HCT116 (cell line): ENCODE data around the gene DNAJB13. TPM values are rescaled to one million over a fixed set of nuclear protein-coding genes. Genes with fewer than 3 reads are reported as not detected.

Experiments
- ATAC-seq: fragments of 200-7000 bp; cut with Tn5 transposase; 2 replicates; pipeline ENCODE4 v1.9.1; 2020; ENCODE audit warnings: mild to moderate bottlenecking, moderate library complexity
- BruUV-seq: library from RNA; stranded (reverse); fragments of 400-500 nt; replicated peaks from 2 replicates; lab custom pipeline; 2021; lab: Mats Ljungman, UMichigan
- CTCF ChIA-PET: fragments of 300-600 bp; sonication (Branson Sonifier 250); formaldehyde crosslinking; loops from one replicate; lab custom pipeline; 2021; ENCODE audit warnings: antibody characterized with exemption; lab: Charles Lee
- POLR2A ChIA-PET: fragments of 300-600, 350-600 bp; sonication (Branson Sonifier 250); formaldehyde crosslinking; loops from one replicate; lab custom pipeline; 2021; ENCODE audit warnings: antibody characterized with exemption; lab: Charles Lee
- RAD21 ChIA-PET, 2 experiments: fragments of 300-600 bp; sonication (Branson Sonifier 250); formaldehyde crosslinking; loops; one replicate each; lab custom pipeline; 2023; ENCODE audit warnings: low total read pairs in 2 of 2; ENCODE audit not compliant: uncharacterized antibody in 2 of 2, unreplicated experiment in 2 of 2, low non-redundant PET in 1 of 2; lab: Charles Lee
- DNase-seq: peaks from one replicate; pipeline ENCODE4 v3.0.0-alpha.2; 2010; ENCODE audit warnings: low read depth, low spot score
- H2AFZ ChIP-seq: fragments of 200-600 bp; shearing (Covaris generic), sonication (generic); 2 replicates; pipeline ENCODE4 v1.6.1; 2017; ENCODE audit warnings: low read depth, mixed run types, mixed read lengths, antibody characterized with exemption, low read length; ENCODE audit not compliant: poor library complexity, severe bottlenecking
- H3K27ac ChIP-seq: 2 replicates; pipeline ENCODE4 v1.5.1; 2012; ENCODE audit warnings: low read depth, low read length
- H3K27me3 ChIP-seq: fragments of 200-600 bp; sonication (generic); 2 replicates; pipeline ENCODE4 v1.6.1; 2016; ENCODE audit warnings: mixed run types, low read length, mixed read lengths; ENCODE audit not compliant: insufficient read depth
- H3K36me3 ChIP-seq, 2 experiments: fragments of 200-500 bp in 1 of 2; fragments of 200-600 bp in 1 of 2; sonication (Bioruptor generic) in 1 of 2; sonication (generic) in 1 of 2; 2 replicates each; pipeline versions ENCODE4 v1.5.1 to v1.6.1; 2014 to 2016; ENCODE audit warnings: low read length in 2 of 2, inconsistent platforms in 1 of 2, mixed read lengths in 1 of 2, mixed run types in 1 of 2; ENCODE audit not compliant: insufficient read depth in 2 of 2, control insufficient read depth in 1 of 2
- H3K4me1 ChIP-seq, 2 experiments: fragments of 200-600 bp in 1 of 2; sonication (generic) in 1 of 2; 2 replicates each; pipeline versions ENCODE4 v1.5.1 to v1.6.1; 2012 to 2017; ENCODE audit warnings: low read length in 2 of 2, inconsistent platforms in 1 of 2, mild to moderate bottlenecking in 1 of 2, mixed read lengths in 1 of 2, mixed run types in 1 of 2, moderate library complexity in 1 of 2; ENCODE audit not compliant: insufficient read depth in 2 of 2, control insufficient read depth in 1 of 2
- H3K4me2 ChIP-seq: fragments of 200-600 bp; sonication (generic); 2 replicates; pipeline ENCODE4 v1.6.1; 2017; ENCODE audit warnings: mixed run types, low read length, mixed read lengths
- H3K4me3 ChIP-seq, 2 experiments: fragments of 200-600 bp in 1 of 2; sonication (generic) in 1 of 2; replicated peaks in 1 of 2; 2 replicates each; pipeline ENCODE4 v1.5.1; 2011 to 2016; ENCODE audit warnings: low read length in 2 of 2, control low read depth in 1 of 2, low read depth in 1 of 2, mild to moderate bottlenecking in 1 of 2, mixed read lengths in 1 of 2, mixed run types in 1 of 2
- H3K79me2 ChIP-seq: fragments of 200-600 bp; sonication (generic); 2 replicates; pipeline ENCODE4 v1.6.1; 2017; ENCODE audit warnings: mild to moderate bottlenecking, mixed run types, low read length, moderate library complexity, mixed read lengths; ENCODE audit not compliant: insufficient read depth
- H3K9ac ChIP-seq: fragments of 200-600 bp; sonication (generic); 2 replicates; pipeline ENCODE4 v1.6.1; 2016; ENCODE audit warnings: low read length, mixed read lengths
- H3K9me2 ChIP-seq: fragments of 200-600 bp; sonication (generic), shearing (Covaris generic); 2 replicates; pipeline ENCODE4 v1.6.1; 2017; ENCODE audit warnings: mixed run types, mild to moderate bottlenecking, moderate library complexity; ENCODE audit not compliant: insufficient read depth
- H3K9me3 ChIP-seq, 2 experiments: fragments of 200-500 bp in 1 of 2; fragments of 200-600 bp in 1 of 2; sonication (Bioruptor generic) in 1 of 2; sonication (generic) in 1 of 2; 2 replicates each; pipeline ENCODE4 v1.6.1; 2014 to 2017; ENCODE audit warnings: low read length in 2 of 2, mixed read lengths in 2 of 2, inconsistent platforms in 1 of 2, low read depth in 1 of 2, mild to moderate bottlenecking in 1 of 2, mixed run types in 1 of 2, moderate library complexity in 1 of 2; ENCODE audit not compliant: control insufficient read depth in 1 of 2, insufficient read depth in 1 of 2
- H4K20me1 ChIP-seq: fragments of 200-600 bp; sonication (generic), shearing (Covaris generic); 2 replicates; pipeline ENCODE4 v1.6.1; 2017; ENCODE audit warnings: mixed run types, mild to moderate bottlenecking, moderate library complexity; ENCODE audit not compliant: insufficient read depth
- CBX3 ChIP-seq: IDR thresholded peaks from 2 replicates; pipeline ENCODE4 v1.6.1; 2012; ENCODE audit warnings: low read depth
- EGR1 ChIP-seq: IDR thresholded peaks from 2 replicates; pipeline ENCODE4 v1.6.1; 2012; ENCODE audit warnings: low read depth
- ELF1 ChIP-seq: IDR thresholded peaks from 2 replicates; pipeline ENCODE4 v1.6.1; 2012; ENCODE audit warnings: low read depth, borderline replicate concordance
- EZH2 ChIP-seq: fragments of 200-600 bp; sonication (generic); IDR thresholded peaks from 2 replicates; pipeline ENCODE4 v1.6.1; 2017; ENCODE audit warnings: antibody characterized with exemption, mixed run types
- POLR2A ChIP-seq: IDR thresholded peaks from 2 replicates; pipeline ENCODE4 v1.7.0; 2011; ENCODE audit warnings: borderline replicate concordance; ENCODE audit not compliant: insufficient read depth, insufficient read length; ENCODE audit errors: extremely low read depth
- SRF ChIP-seq: IDR thresholded peaks from 2 replicates; pipeline ENCODE4 v1.6.1; 2012; ENCODE audit warnings: low read depth
- YY1 ChIP-seq: IDR thresholded peaks from 2 replicates; pipeline ENCODE4 v1.6.1; 2011; ENCODE audit warnings: low read length, low read depth, moderate library complexity, mild to moderate bottlenecking; ENCODE audit not compliant: insufficient replicate concordance; ENCODE audit errors: extremely low read depth
- ZNF274 ChIP-seq: fragments of 200-500 bp; sonication (Bioruptor generic); IDR thresholded peaks from 2 replicates; pipeline ENCODE4 v1.6.1; 2014; ENCODE audit warnings: mild to moderate bottlenecking, low read depth, low read length, inconsistent platforms
- intact Hi-C: fragments of 100-400 bp; cut with micrococcal nuclease; formaldehyde crosslinking; loops from 2 replicates; pipeline ENCODE4 v1.10.0; 2022
- total RNA-seq: library from RNA; stranded (reverse); gene quantifications from one replicate; pipeline ENCODE4 v1.2.1, GENCODE V29; 2021; ENCODE audit not compliant: unreplicated experiment
- TF ChIP-seq, protein P1 (sequence below): IDR thresholded peaks from 2 replicates; pipeline ENCODE4 v1.6.1; 2012

Gene DNAJB13
- total RNA-seq, 1 experiment from 2014 or later, result 0.22 TPM

DNA sequence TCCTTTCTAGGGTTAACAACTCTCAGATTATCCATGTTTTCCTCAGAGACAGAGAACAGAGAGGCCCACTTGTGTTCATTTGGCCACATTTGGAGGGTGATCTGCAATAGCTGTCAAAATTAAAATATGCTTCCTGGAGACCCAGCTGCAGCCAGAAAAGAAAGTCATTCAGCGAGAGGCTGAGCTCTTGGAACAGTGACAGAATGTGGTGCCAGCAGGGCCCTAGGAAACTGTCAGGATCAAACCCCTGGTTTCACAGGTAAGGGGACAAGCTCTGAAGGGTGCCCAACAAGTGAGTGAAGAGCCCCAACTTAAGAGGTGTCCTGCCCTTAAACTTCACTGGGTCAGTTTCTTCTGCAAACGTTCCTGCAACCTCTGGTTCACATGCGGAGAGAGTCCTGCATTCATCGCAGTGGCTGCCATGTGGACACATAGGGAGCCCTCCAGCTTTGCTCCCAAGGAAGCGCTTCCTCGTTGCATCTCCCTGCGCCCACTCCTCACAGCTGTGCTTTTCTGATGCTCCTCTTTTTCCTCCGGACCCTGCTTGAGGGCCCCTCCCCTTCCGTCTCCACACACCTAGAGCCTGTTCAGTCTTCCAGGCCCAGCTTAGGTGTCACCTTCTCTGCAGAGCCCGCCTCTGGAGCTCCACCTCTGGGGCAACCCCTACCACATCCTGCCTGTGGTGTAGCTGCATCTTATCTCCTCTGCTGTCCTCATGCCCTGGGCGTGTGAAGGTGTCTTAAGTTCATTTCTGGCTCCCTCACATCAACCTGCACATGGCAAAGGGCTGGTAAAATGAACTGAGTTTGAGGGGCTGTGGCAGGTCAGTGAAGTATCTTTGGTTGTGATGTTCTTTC lies 54.2 kb downstream of the DNAJB13 start:
- Histone ChIP-seq H4K20me1 (no peaks in the 10 kb centered on the region), H3K9me3 (no peaks in the 10 kb centered on the region), H3K27ac (no peak overlapping the region), H3K79me2 (no peaks in the 10 kb centered on the region), H3K36me3 (no peaks in the 10 kb centered on the region), H2AFZ (no peak overlapping the region), H3K9me2 (no peaks in the 10 kb centered on the region), H3K27me3 (no peaks in the 10 kb centered on the region), H3K4me3 (no peak overlapping the region), H3K4me2 (no peak overlapping the region), H3K4me1 (no peaks in the 10 kb centered on the region), H3K9ac (no peak overlapping the region)
- POLR2A ChIA-PET, result no interaction called here
- BruUV-seq, result no TSS peak
- no peak for DNase-seq
- CTCF ChIA-PET, result no interaction called here
- RAD21 ChIA-PET, result no interaction called here
- ATAC-seq, result no peak
- intact Hi-C loops, result no loop called here
- TF ChIP-seq ELF1, result no peak
- no peak for TF ChIP-seq YY1
- no peak for TF ChIP-seq EZH2
- TF ChIP-seq CBX3, result no peak
- TF ChIP-seq, protein P1, sequence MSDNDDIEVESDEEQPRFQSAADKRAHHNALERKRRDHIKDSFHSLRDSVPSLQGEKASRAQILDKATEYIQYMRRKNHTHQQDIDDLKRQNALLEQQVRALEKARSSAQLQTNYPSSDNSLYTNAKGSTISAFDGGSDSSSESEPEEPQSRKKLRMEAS, result no peak
- no peak for TF ChIP-seq EGR1
- TF ChIP-seq SRF, result no peak
- TF ChIP-seq POLR2A, result no peak
- no peak for TF ChIP-seq ZNF274
